AG04449 (cell line): ENCODE data around the gene LOXL3.

Experiments used
- CTCF ChIA-PET: fragments of 350-600 bp; formaldehyde crosslinking; extraction: SDS; loops from one replicate; lab custom pipeline; 2021; ENCODE audit warnings: antibody characterized with exemption; lab: Yijun Ruan, JAX
- POLR2A ChIA-PET: fragments of 400-600, 350-600 bp; formaldehyde crosslinking; extraction: SDS; loops from one replicate; lab custom pipeline; 2020; ENCODE audit warnings: antibody characterized with exemption, inconsistent platforms; lab: Yijun Ruan, JAX
- DNase-seq: peaks from one replicate; pipeline ENCODE4 v3.0.0-alpha.2; 2010; ENCODE audit warnings: low read depth, low spot score
- H3K4me3 ChIP-seq: 2 replicates; pipeline ENCODE4 v1.5.1; 2011; ENCODE audit warnings: low read depth, mild to moderate bottlenecking, control low read depth, low read length
- CTCF ChIP-seq: IDR thresholded peaks from one replicate; pipeline ENCODE4 v1.5.1; 2011; ENCODE audit warnings: mild to moderate bottlenecking, moderate library complexity, low read length, control low read depth, inconsistent platforms; ENCODE audit not compliant: insufficient read depth; ENCODE audit errors: missing control alignments

Gene LOXL3

GRCh38 chr2:74553892-74554819 lies at the start of gene LOXL3, which contains the start of gene DOK1:
TSS of gene LOXL3 (minus strand) at chr2:74553942. CDS start at chr2:74552634, 1,308 bp downstream.
TSS of gene DOK1 (plus strand) at chr2:74554720. CDS start at chr2:74554755, 35 bp downstream.
- peak within 1 kb of the TSS; percentile 92 for H3K4me3 ChIP-seq
- TF ChIP-seq CTCF = no peak
- DNase-seq = peak; percentile 65
- CTCF ChIA-PET = interaction anchor here (1.0 to 5.2 kb wide), 4 partner anchors 10 to 33 kb away, joined by 3 to 39 read pairs (median 4); no protein-coding TSS in a partner anchor
- POLR2A ChIA-PET = interaction anchor here (0.7 to 2.1 kb wide), 7 partner anchors 9 to 1051 kb away, joined by 3 to 12 read pairs (median 3); partner anchors contain the start of genes AUP1 and HTRA2

DNA sequence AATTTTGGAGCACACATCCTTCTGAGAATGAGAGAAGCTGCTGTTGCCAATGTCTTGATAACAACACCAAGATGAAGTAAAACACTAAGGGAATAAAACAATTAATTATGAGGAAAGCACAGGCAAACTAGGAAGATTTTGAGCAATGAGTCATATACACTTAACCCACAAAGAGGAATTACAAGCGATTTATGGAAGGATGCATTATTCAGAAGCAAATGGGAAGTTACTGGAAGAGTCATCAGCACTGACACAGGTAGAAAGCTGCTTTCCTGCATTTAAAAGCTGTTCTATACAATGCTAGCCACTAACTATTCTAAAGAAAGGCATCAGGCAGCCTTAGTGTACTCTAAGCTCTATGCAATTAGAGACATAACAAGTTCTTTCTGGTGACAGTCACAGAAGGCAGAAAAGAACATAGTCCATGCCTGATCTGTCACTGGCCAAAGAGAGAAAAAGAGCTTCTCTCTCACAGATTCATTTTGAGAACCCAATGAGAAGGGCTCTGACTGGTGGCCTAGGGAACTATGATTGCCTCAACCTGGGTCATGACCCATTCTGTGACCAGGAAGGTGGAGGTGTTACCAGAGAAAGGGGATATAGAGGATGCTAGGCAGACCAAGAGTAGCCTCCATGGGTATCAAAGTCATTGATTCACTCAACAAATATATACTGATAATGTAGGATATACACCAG lies 49.0 kb upstream of the LOXL3 start:
- no peak overlapping the region for H3K4me3 ChIP-seq
- TF ChIP-seq CTCF = no peak
- CTCF ChIA-PET = interaction anchor here (0.7 to 8.1 kb wide), 2 partner anchors 13 to 14 kb away, joined by 3 to 86 read pairs; no protein-coding TSS in a partner anchor
- DNase-seq = peak; percentile 21
- POLR2A ChIA-PET = no interaction called here

- TF ChIP-seq CTCF = no peak
- ChIA-PET CTCF (interaction anchor here (8.1 kb wide), 1 partner anchor 11 kb away, joined by 86 read pairs; no protein-coding TSS in a partner anchor), POLR2A (no interaction called here)
- DNase-seq = no peak
- H3K4me3 ChIP-seq = no peak overlapping the region
Observed at GRCh38 chr2:74599676-74600075, 45.9 kb upstream of the LOXL3 start.

GRCh38 chr2:74597410-74597809 lies 43.7 kb upstream of the LOXL3 start:
- ChIA-PET POLR2A (no interaction called here), CTCF (interaction anchor here (8.1 kb wide), 1 partner anchor 9 kb away, joined by 86 read pairs; no protein-coding TSS in a partner anchor)
- DNase-seq = no peak

GRCh38 chr2:74596584-74596983 lies 42.8 kb upstream of the LOXL3 start:
- H3K4me3 ChIP-seq = no peak overlapping the region
- ChIA-PET POLR2A (no interaction called here), CTCF (interaction anchor here (8.1 kb wide), 1 partner anchor 8 kb away, joined by 86 read pairs; no protein-coding TSS in a partner anchor)
- DNase-seq = no peak
- TF ChIP-seq CTCF = no peak

More at GRCh38 chr2:74597410-74597809, 43.7 kb upstream of the LOXL3 start:
- H3K4me3 ChIP-seq = no peak overlapping the region
- no peak for TF ChIP-seq CTCF
